Esophagus muscularis mucosa (tissue), 4 donors: ENCODE results near the gene CLIC2. TPM values are rescaled to one million over a fixed set of nuclear protein-coding genes. Genes with fewer than 3 reads are reported as not detected.

Source experiments
- DNase-seq: peaks from one replicate; pipeline ENCODE4 v3.0.0-alpha.2; 2017; ENCODE audit errors: extremely low spot score
- H3K27ac ChIP-seq, 4 donors: fragments of 200-600 bp; sonication (generic); replicated peaks in 1 of 4; 1 replicate in 3 of 4; 2 replicates in 1 of 4; pipeline ENCODE4 v1.5.1; 2016 to 2019; ENCODE audit warnings: mild to moderate bottlenecking in 1 of 4
- H3K27me3 ChIP-seq, 4 donors: fragments of 200-600 bp; sonication (generic); one replicate each; pipeline versions ENCODE4 v1.5.1 to v1.6.0; 2016 to 2019
- H3K36me3 ChIP-seq, 4 donors: fragments of 200-600 bp; sonication (generic); one replicate each; pipeline ENCODE4 v1.5.1; 2016 to 2019
- H3K4me1 ChIP-seq, 4 donors: fragments of 200-600 bp; sonication (generic); one replicate each; pipeline ENCODE4 v1.5.1; 2016 to 2019
- H3K4me3 ChIP-seq, 4 donors: fragments of 200-600 bp; sonication (generic); 1 replicate in 2 of 4; 2 replicates in 2 of 4; pipeline ENCODE4 v1.5.1; 2016 to 2019; ENCODE audit warnings: mild to moderate bottlenecking in 4 of 4, moderate library complexity in 1 of 4
- H3K9me3 ChIP-seq, 4 donors: fragments of 200-600 bp; sonication (generic); 1 replicate in 3 of 4; 2 replicates in 1 of 4; pipeline ENCODE4 v1.5.1; 2016 to 2019
- CTCF ChIP-seq, 3 experiments: fragments of 200-600 bp in 2 of 3; fragments of 450-650 bp in 1 of 3; sonication (generic) in 2 of 3; IDR thresholded peaks; one replicate each; pipeline ENCODE4 v1.5.1; 2017 to 2019; ENCODE audit warnings: antibody characterized with exemption in 3 of 3, mild to moderate bottlenecking in 2 of 3, moderate library complexity in 1 of 3
- EP300 ChIP-seq: sonication (generic); formaldehyde crosslinking; IDR thresholded peaks from one replicate; pipeline ENCODE4 v1.6.1; 2017; ENCODE audit warnings: antibody characterized with exemption
- POLR2A ChIP-seq: fragments of 450-650 bp; IDR thresholded peaks from one replicate; pipeline ENCODE4 v1.6.1; 2017; ENCODE audit warnings: antibody characterized with exemption, moderate library complexity, mild to moderate bottlenecking, low read depth
- POLR2AphosphoS5 ChIP-seq, 2 donors: sonication (generic); formaldehyde crosslinking; IDR thresholded peaks; one replicate each; pipeline ENCODE4 v1.6.1; 2017; ENCODE audit warnings: antibody characterized with exemption in 2 of 2
- intact Hi-C: fragments of 100-400 bp; cut with DNase I; formaldehyde crosslinking; loops from one replicate; pipeline ENCODE4 v1.15.1; 2023
- small RNA-seq, 3 donors: library from RNA; depleted of rRNA; stranded (forward); fragments of <200 nt; gene quantifications; one replicate each; pipeline ENCODE3, GENCODE V24; 2016
- total RNA-seq, 4 donors: library from RNA; depleted of rRNA; stranded (reverse); fragments of >200 nt; gene quantifications; one replicate each; pipeline versions ENCODE4 v1.1.0 to v1.2.1, GENCODE V29; 2016

The CLIC2 gene
- total RNA-seq, 4 donors from 2014 or later, result 12.0 to 17.1 (median 12.8) TPM

- Histone ChIP-seq H3K4me3 (no peak overlapping the region), H3K9me3 (no peaks in the 10 kb centered on the region), H3K36me3 (peaks cover 0 to 34% (median 13%) of the 10 kb centered on the region in 4 donors), H3K27me3 (no peaks in the 10 kb centered on the region), H3K27ac (no peak overlapping the region), H3K4me1 (peaks cover 0 to 7% (median under 1%) of the 10 kb centered on the region in 4 donors)
- TF ChIP-seq POLR2A (no peak), CTCF (IDR thresholded peaks at IDR 0.05) (no peak), EP300 (no peak), POLR2AphosphoS5 (IDR thresholded peaks at IDR 0.05) (no peak)
- intact Hi-C loops, result no loop called here
- DNase-seq, result no peak
Measured at GRCh38 chrX:155231163-155231562, 103.3 kb downstream of the CLIC2 start.

Small RNA genes within 50 kb of the gene (small RNA-seq; reads per million reads assigned to genes)
- gene AC234781.4, result 0 reads per million in 3 donors
- 0 reads per million in 3 donors for gene MIR1184-2

Other genes with a start within 250 kb of the CLIC2 start
- 10 to 100 TPM; 26.5 to 41.5 (median 37.7) TPM for gene VBP1, start 118.2 kb downstream of the CLIC2 start, total RNA-seq
- under 1 TPM in 3 of 4 donors, not detected in 1; 0.50 to 0.98 (median 0.84) TPM for gene RAB39B, start 70.1 kb downstream of the CLIC2 start, total RNA-seq
- gene F8A2, start 47.5 kb upstream of the CLIC2 start, total RNA-seq, result not detected
- 10 to 100 TPM in 2 of 4 donors, 1 to 10 TPM in 2; 6.6 to 25.3 (median 16.9) TPM for gene F8A3, start 124.0 kb upstream of the CLIC2 start, total RNA-seq